ENCODE measurements around the gene C19orf18. TPM values are rescaled to one million over a fixed set of nuclear protein-coding genes. Genes with fewer than 3 reads are reported as not detected.

Gene C19orf18
- total RNA-seq, result 0.28 and 0.34 TPM in 2 replicates

GRCh38 chr19:57974434-57974833 is at the start of gene C19orf18:
Gene C19orf18 (minus strand): TSS chr19:57974534. CDS start chr19:57974432, 102 bp downstream.

GRCh38 chr19:58002384-58003173 is 28.2 kb upstream of the C19orf18 start, which contains the start of gene ZNF606:
Gene ZNF606 (minus strand): TSS chr19:58002820. CDS start chr19:58001319, 1,501 bp downstream.

GRCh38 chr19:57947419-57948134 is 26.8 kb downstream of the C19orf18 start, which contains the start of gene ZNF256:
Gene ZNF256 (minus strand): TSS chr19:57947706. CDS start chr19:57947474, 232 bp downstream.

GRCh38 chr19:57934820-57935665 is 39.3 kb downstream of the C19orf18 start, which contains the start of gene ZNF418:
Gene ZNF418 (minus strand): TSS chr19:57935402. CDS start chr19:57933822, 1,580 bp downstream.

GRCh38 chr19:57916168-57916995 is 58.0 kb downstream of the C19orf18 start, which contains the start of gene ZNF417:
Gene ZNF417 (minus strand): TSS chr19:57916592. CDS start chr19:57916411, 181 bp downstream.

Other genes with a start within 250 kb of the C19orf18 start
- gene ZNF671, start 246.9 kb downstream of the C19orf18 start, total RNA-seq, result 3.4 and 6.4 TPM in 2 replicates
- gene ZNF776, start 227.7 kb downstream of the C19orf18 start, total RNA-seq, result 8.9 and 14.8 TPM in 2 replicates
- 15.0 and 19.5 TPM in 2 replicates for gene ZNF586, start 204.9 kb downstream of the C19orf18 start, total RNA-seq
- gene ZNF552, start 159.6 kb downstream of the C19orf18 start, total RNA-seq, result 5.8 and 10.5 TPM in 2 replicates
- gene ZNF587B, start 144.2 kb downstream of the C19orf18 start, total RNA-seq, result 22.9 and 39.3 TPM in 2 replicates
- gene ZNF587, start 124.7 kb downstream of the C19orf18 start, total RNA-seq, result 17.8 and 37.2 TPM in 2 replicates
- gene ZNF814, start 85.5 kb downstream of the C19orf18 start, total RNA-seq, result 8.2 and 16.9 TPM in 2 replicates
- gene ZNF417, start 57.9 kb downstream of the C19orf18 start, total RNA-seq, result 14.4 and 23.4 TPM in 2 replicates
- gene ZNF418, start 39.1 kb downstream of the C19orf18 start, total RNA-seq, result 4.4 and 9.4 TPM in 2 replicates
- 8.5 and 13.0 TPM in 2 replicates for gene ZNF256, start 26.8 kb downstream of the C19orf18 start, total RNA-seq
- 7.2 and 15.1 TPM in 2 replicates for gene ZNF606, start 28.3 kb upstream of the C19orf18 start, total RNA-seq
- gene ZSCAN1, start 59.5 kb upstream of the C19orf18 start, total RNA-seq, result not detected in 2 replicates
- 1.7 and 7.8 TPM in 2 replicates for gene ZNF135, start 84.7 kb upstream of the C19orf18 start, total RNA-seq
- 48.9 and 59.8 TPM in 2 replicates for gene ZSCAN18, start 123.7 kb upstream of the C19orf18 start, total RNA-seq
- gene ZNF329, start 176.3 kb upstream of the C19orf18 start, total RNA-seq, result 17.1 and 21.4 TPM in 2 replicates
- 41.7 and 43.9 TPM in 2 replicates for gene ZNF274, start 208.5 kb upstream of the C19orf18 start, total RNA-seq

Measured in nasal cavity respiratory epithelium epithelial cell of viscerocranial mucosa (primary cell).